Mucosa of descending colon (tissue), 3 donors: ENCODE measurements around the gene PRTFDC1. TPM values are rescaled to one million over a fixed set of nuclear protein-coding genes. Genes with fewer than 3 reads are reported as not detected.
"Not testable (repeated sequence)": the region's sequence is repeated elsewhere in the genome, so short reads cannot be mapped to it uniquely, and the experiment has no call there.

Experiments used
- ATAC-seq: fragments of 200-7000 bp; cut with Tn5 transposase; one replicate; pipeline ENCODE4 v1.9.1; 2020; ENCODE audit warnings: mild to moderate bottlenecking, moderate library complexity
- DNase-seq, 3 donors: peaks; one replicate each; pipeline ENCODE4 v3.0.0-alpha.2; 2020
- H3K36me3 ChIP-seq: fragments of 200-600 bp; one replicate; pipeline ENCODE4 v1.8.0; 2021; ENCODE audit warnings: low read depth, mild to moderate bottlenecking
- H3K4me1 ChIP-seq: fragments of 200-600 bp; one replicate; pipeline ENCODE4 v1.8.0; 2021; ENCODE audit warnings: low read depth, mild to moderate bottlenecking
- H3K4me3 ChIP-seq: fragments of 200-600 bp; one replicate; pipeline ENCODE4 v1.8.0; 2021; ENCODE audit warnings: mild to moderate bottlenecking
- H3K9me3 ChIP-seq: fragments of 200-600 bp; one replicate; pipeline ENCODE4 v1.8.0; 2021; ENCODE audit warnings: mild to moderate bottlenecking
- intact Hi-C, 2 donors: fragments of 100-400 bp; cut with DNase I in 1 of 2; cut with micrococcal nuclease in 1 of 2; formaldehyde crosslinking; loops; one replicate each; pipeline versions ENCODE4 v1.11.0 to v1.11.1; 2022; cut with DNase I, micrococcal nuclease
- total RNA-seq, 3 donors: library from RNA; stranded (reverse); fragmentation: NEBNext Ultra II Directional in 2 of 3; extraction: Animal tissue kit (Norgen Biotek cat#: 25700) in 2 of 3; gene quantifications; one replicate each; pipeline versions ENCODE4 v1.2.1 to v1.2.4, GENCODE V29; 2021 to 2023
- TF ChIP-seq, protein P1 (sequence below): fragments of 200-600 bp; IDR thresholded peaks from one replicate; pipeline ENCODE4 v1.8.0; 2022; ENCODE audit warnings: antibody characterized with exemption, mild to moderate bottlenecking
- donor health status: DM: no; HTN: no; CAD: no; lungs with moderate emphysema.
- donor health status: DM: no; HTN: no; CAD: no.
- donor health status: DM: no; HTN: yes; CAD: no.

PRTFDC1 gene
- total RNA-seq, 3 donors from 2014 or later, result 6.1 to 11.9 (median 6.9) TPM

DNA sequence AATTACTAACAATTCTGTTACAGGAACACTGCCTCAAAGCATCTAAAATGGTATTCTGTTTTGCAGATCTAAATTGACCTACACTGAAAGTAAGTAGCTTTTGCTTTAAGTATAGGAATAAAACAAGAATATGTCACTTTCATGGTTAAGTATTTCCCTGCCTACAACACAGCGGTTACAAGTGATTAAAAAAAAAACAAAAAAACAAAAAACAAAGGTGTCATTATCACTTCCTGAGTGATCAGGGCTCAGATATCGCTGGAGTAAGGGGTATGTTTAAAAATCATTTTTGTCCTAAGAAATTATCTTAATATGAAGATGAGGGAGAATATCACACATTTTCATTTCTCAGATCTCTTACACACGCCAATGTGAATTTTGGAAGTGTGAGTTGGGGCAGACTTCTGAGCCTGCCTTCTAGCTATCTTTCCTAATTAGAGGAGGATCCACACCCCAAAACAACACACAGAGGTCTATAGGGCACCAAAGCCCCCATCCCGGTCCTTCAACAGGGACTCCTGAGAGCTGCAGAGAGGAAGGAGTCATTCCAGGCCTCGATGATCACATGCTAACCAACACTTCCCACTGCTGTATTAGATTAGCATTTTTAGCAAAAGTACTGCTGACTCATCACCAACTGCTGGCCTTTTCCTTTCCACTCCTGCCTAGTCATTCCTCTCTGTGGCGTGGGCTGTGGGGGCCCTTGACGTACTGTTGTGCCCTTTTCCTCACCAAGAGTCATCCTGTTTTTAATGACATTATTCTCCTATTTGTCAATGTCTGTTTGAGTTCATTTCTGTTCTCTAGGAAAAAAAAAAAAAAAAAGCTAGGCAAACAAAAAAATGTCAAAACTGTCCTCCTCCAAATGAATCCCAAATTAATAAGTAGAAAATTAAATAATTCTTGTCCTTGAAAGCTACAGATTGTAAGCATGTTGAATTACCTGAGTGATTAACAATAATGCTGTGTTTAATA lies 31.2 kb downstream of the PRTFDC1 start:
- Histone ChIP-seq H3K4me3 (no peak overlapping the region), H3K4me1 (no peaks in the 10 kb centered on the region), H3K9me3 (no peaks in the 10 kb centered on the region), H3K36me3 (no peaks in the 10 kb centered on the region)
- TF ChIP-seq, protein P1, sequence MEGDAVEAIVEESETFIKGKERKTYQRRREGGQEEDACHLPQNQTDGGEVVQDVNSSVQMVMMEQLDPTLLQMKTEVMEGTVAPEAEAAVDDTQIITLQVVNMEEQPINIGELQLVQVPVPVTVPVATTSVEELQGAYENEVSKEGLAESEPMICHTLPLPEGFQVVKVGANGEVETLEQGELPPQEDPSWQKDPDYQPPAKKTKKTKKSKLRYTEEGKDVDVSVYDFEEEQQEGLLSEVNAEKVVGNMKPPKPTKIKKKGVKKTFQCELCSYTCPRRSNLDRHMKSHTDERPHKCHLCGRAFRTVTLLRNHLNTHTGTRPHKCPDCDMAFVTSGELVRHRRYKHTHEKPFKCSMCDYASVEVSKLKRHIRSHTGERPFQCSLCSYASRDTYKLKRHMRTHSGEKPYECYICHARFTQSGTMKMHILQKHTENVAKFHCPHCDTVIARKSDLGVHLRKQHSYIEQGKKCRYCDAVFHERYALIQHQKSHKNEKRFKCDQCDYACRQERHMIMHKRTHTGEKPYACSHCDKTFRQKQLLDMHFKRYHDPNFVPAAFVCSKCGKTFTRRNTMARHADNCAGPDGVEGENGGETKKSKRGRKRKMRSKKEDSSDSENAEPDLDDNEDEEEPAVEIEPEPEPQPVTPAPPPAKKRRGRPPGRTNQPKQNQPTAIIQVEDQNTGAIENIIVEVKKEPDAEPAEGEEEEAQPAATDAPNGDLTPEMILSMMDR, result no peak
- intact Hi-C loops, result no loop called here
- peak; percentile 82 for ATAC-seq
- DNase-seq, result peak in 1 of 3 donors; percentile 36

- ATAC-seq, H3K4me1 ChIP-seq, H3K4me3 ChIP-seq, intact Hi-C loops, H3K36me3 ChIP-seq, H3K9me3 ChIP-seq, DNase-seq: not testable (repeated sequence)
Measured at GRCh38 chr10:24920192-24920591, 32.2 kb downstream of the PRTFDC1 start.

GRCh38 chr10:24919629-24920028 lies 32.8 kb downstream of the PRTFDC1 start:
- H3K36me3 ChIP-seq, ATAC-seq, H3K4me3 ChIP-seq, H3K9me3 ChIP-seq, DNase-seq, H3K4me1 ChIP-seq, intact Hi-C loops: not testable (repeated sequence)

DNA sequence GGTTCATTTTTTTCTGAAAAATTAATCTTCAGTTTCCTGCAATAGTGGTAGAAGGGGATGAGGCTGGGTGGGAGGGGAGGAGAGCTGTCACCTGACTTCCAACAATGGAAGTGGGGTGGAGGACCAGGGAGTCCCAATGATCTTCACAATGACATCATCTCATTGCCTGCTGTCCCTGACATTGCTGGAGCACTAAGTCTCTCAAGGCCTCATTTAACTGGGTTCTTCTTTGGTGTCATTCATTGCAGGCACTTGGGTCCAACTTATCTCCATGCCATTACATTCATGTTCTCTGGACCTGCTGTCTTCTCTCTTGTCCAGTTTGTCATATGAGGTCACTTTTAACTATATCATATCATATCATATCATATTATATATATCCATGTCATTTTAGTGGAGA lies 34.4 kb downstream of the PRTFDC1 start:
- TF ChIP-seq, protein P1, result no peak
- intact Hi-C loops, result no loop called here
- no peaks in the 10 kb centered on the region for H3K36me3 ChIP-seq
- H3K4me1 ChIP-seq, result no peaks in the 10 kb centered on the region
- ATAC-seq (no peak), DNase-seq (no peak)
- no peaks in the 10 kb centered on the region for H3K9me3 ChIP-seq
- H3K4me3 ChIP-seq, result no peak overlapping the region

DNA sequence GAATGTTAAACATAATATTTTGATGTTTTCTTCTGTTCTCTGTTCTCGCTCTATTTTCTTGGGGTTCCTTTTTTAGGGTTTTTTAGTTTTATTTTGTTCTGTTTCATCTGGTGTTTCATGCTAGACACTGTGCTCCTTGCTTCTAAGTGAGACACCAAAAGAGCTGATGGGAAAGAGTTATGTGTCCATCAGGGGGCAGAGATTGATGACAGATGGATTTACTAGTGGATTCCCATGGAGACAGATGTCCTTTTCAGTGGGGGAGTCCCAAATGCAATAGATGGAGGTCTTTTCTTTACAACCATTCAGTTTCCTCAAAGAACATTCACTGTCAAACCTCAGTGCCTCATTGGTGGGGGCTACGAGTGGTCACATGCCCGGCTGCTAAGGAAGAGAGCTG lies 34.9 kb downstream of the PRTFDC1 start:
- no peak for ATAC-seq
- no peak for DNase-seq
- Histone ChIP-seq H3K4me3 (no peak overlapping the region), H3K4me1 (no peaks in the 10 kb centered on the region), H3K36me3 (no peaks in the 10 kb centered on the region), H3K9me3 (no peaks in the 10 kb centered on the region)
- TF ChIP-seq, protein P1, result no peak
- intact Hi-C loops, result no loop called here

DNA sequence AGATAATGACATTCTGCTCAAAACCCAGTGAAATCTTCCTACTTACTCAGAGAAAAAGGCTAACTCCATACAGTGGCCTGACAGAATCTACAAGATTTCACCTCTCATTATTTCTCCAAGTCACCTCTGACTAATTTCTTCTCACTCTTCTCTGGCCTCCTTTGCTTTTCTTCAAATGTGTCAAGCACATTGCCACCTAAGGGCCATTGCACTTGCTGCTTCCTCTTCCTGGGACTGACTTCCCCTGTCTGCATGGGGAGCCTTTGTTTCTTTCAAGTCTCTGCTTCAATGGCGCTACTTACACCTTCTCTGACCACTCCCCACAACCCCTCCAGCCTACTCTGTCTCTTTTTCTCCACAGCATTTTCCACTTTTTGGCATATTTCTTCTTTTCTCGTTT lies 36.0 kb downstream of the PRTFDC1 start:
- intact Hi-C loops, result no loop called here
- Histone ChIP-seq H3K36me3 (no peaks in the 10 kb centered on the region), H3K4me3 (no peak overlapping the region), H3K4me1 (no peaks in the 10 kb centered on the region), H3K9me3 (no peaks in the 10 kb centered on the region)
- DNase-seq (no peak), ATAC-seq (no peak)
- TF ChIP-seq, protein P1, result no peak
